ENCODE results near the gene ZNF557. TPM values are rescaled to one million over a fixed set of nuclear protein-coding genes. Genes with fewer than 3 reads are reported as not detected.
A peak's percentile ranks its signal among the peaks of the same experiment; 100 is the strongest.
"Not testable (repeated sequence)": the region's sequence is repeated elsewhere in the genome, so short reads cannot be mapped to it uniquely, and the experiment has no call there.

ZNF557 gene
- total RNA-seq (2022) (6.3 and 7.8 TPM in 2 replicates), Bru-seq, nascent RNA (percentile 67 among the genes with signal in this experiment), BruChase-seq, experiment 1, labeled RNA remaining after a 6-hour chase (percentile 65 among the genes with signal in this experiment), BruChase-seq, experiment 2, labeled RNA remaining after a 2-hour chase (percentile 70 among the genes with signal in this experiment)
- long read RNA-seq, full-length matches to known transcripts, result 6 of 10 reads
- long read RNA-seq, partial matches to known transcripts, result 0 of 10 reads
- long read RNA-seq, other reads (novel, unspliced or antisense), result 4 of 10 reads

GRCh38 chr19:7069042-7069903 lies at the start of gene ZNF557:
Gene ZNF557, plus strand, starts transcription at chr19:7069703. Its CDS starts 5,372 bp downstream, at chr19:7075075.
- CTCF ChIA-PET, result interaction anchor here (0.5 to 0.7 kb wide), 3 partner anchors 28 to 291 kb away, joined by 3 to 5 read pairs (median 3); no protein-coding TSS in a partner anchor
- DNase-seq, result peak; percentile 96
- Mint-ChIP-seq H3K4me3 (ENCODE audit: low read depth, unreplicated experiment) (peak within 1 kb of the TSS; percentile 92), H3K27me3 (ENCODE audit: unreplicated experiment) (no peaks in the 10 kb centered on the region), H3K9me3 (ENCODE audit: low read depth, unreplicated experiment) (peaks cover 7% of the 10 kb centered on the region), H3K36me3 (ENCODE audit: insufficient read depth, unreplicated experiment) (peaks cover 43% of the 10 kb centered on the region), H3K4me1 (ENCODE audit: low read depth, unreplicated experiment) (no peaks in the 10 kb centered on the region), H3K27ac (ENCODE audit: unreplicated experiment) (peak within 1 kb of the TSS; percentile 17)
- no TSS peak for BruUV-seq (replicated peaks)
- no peak for TF ChIP-seq CTCF (IDR thresholded peaks at IDR 0.05; ENCODE audit: unreplicated experiment)
- intact Hi-C loops (cut with micrococcal nuclease; ENCODE audit: unreplicated experiment), result no loop called here

GRCh38 chr19:7021331-7021730 lies 48.2 kb upstream of the ZNF557 start, which contains the start of gene MBD3L2B:
Gene MBD3L2B, minus strand, starts transcription at chr19:7021431. Its CDS starts 34 bp downstream, at chr19:7021397.
- DNase-seq; H3K9me3 Mint-ChIP-seq (ENCODE audit: low read depth, unreplicated experiment); CTCF ChIA-PET; intact Hi-C loops (cut with micrococcal nuclease; ENCODE audit: unreplicated experiment); BruUV-seq (replicated peaks); H3K27me3 Mint-ChIP-seq (ENCODE audit: unreplicated experiment); H3K27ac Mint-ChIP-seq (ENCODE audit: unreplicated experiment); H3K4me1 Mint-ChIP-seq (ENCODE audit: low read depth, unreplicated experiment); H3K4me3 Mint-ChIP-seq (ENCODE audit: low read depth, unreplicated experiment); H3K36me3 Mint-ChIP-seq (ENCODE audit: insufficient read depth, unreplicated experiment): not testable (repeated sequence)

- CTCF ChIA-PET; H3K27ac Mint-ChIP-seq (ENCODE audit: unreplicated experiment); H3K9me3 Mint-ChIP-seq (ENCODE audit: low read depth, unreplicated experiment); H3K36me3 Mint-ChIP-seq (ENCODE audit: insufficient read depth, unreplicated experiment); BruUV-seq (replicated peaks); H3K27me3 Mint-ChIP-seq (ENCODE audit: unreplicated experiment); DNase-seq; H3K4me3 Mint-ChIP-seq (ENCODE audit: low read depth, unreplicated experiment); intact Hi-C loops (cut with micrococcal nuclease; ENCODE audit: unreplicated experiment); H3K4me1 Mint-ChIP-seq (ENCODE audit: low read depth, unreplicated experiment): not testable (repeated sequence)
Observed at GRCh38 chr19:7028790-7029189, 40.7 kb upstream of the ZNF557 start.

GRCh38 chr19:7030278-7030677 lies 39.2 kb upstream of the ZNF557 start, which contains the start of gene MBD3L5:
Gene MBD3L5, plus strand, starts transcription at chr19:7030578. Its CDS starts 34 bp downstream, at chr19:7030612.
- DNase-seq; H3K4me3 Mint-ChIP-seq (ENCODE audit: low read depth, unreplicated experiment); H3K36me3 Mint-ChIP-seq (ENCODE audit: insufficient read depth, unreplicated experiment); H3K4me1 Mint-ChIP-seq (ENCODE audit: low read depth, unreplicated experiment); CTCF ChIA-PET; BruUV-seq (replicated peaks); H3K27ac Mint-ChIP-seq (ENCODE audit: unreplicated experiment); H3K27me3 Mint-ChIP-seq (ENCODE audit: unreplicated experiment); intact Hi-C loops (cut with micrococcal nuclease; ENCODE audit: unreplicated experiment); H3K9me3 Mint-ChIP-seq (ENCODE audit: low read depth, unreplicated experiment): not testable (repeated sequence)

- CTCF ChIA-PET; H3K27me3 Mint-ChIP-seq (ENCODE audit: unreplicated experiment); BruUV-seq (replicated peaks); DNase-seq; H3K27ac Mint-ChIP-seq (ENCODE audit: unreplicated experiment); H3K9me3 Mint-ChIP-seq (ENCODE audit: low read depth, unreplicated experiment); H3K4me1 Mint-ChIP-seq (ENCODE audit: low read depth, unreplicated experiment); H3K4me3 Mint-ChIP-seq (ENCODE audit: low read depth, unreplicated experiment); intact Hi-C loops (cut with micrococcal nuclease; ENCODE audit: unreplicated experiment); H3K36me3 Mint-ChIP-seq (ENCODE audit: insufficient read depth, unreplicated experiment): not testable (repeated sequence)
Observed at GRCh38 chr19:7040079-7040478, 29.4 kb upstream of the ZNF557 start, which contains the start of gene MBD3L4. Gene MBD3L4, minus strand, starts transcription at chr19:7040179. Its CDS starts 35 bp downstream, at chr19:7040144.

- H3K27ac Mint-ChIP-seq (ENCODE audit: unreplicated experiment); H3K36me3 Mint-ChIP-seq (ENCODE audit: insufficient read depth, unreplicated experiment); H3K4me1 Mint-ChIP-seq (ENCODE audit: low read depth, unreplicated experiment); H3K9me3 Mint-ChIP-seq (ENCODE audit: low read depth, unreplicated experiment); intact Hi-C loops (cut with micrococcal nuclease; ENCODE audit: unreplicated experiment); H3K4me3 Mint-ChIP-seq (ENCODE audit: low read depth, unreplicated experiment); H3K27me3 Mint-ChIP-seq (ENCODE audit: unreplicated experiment); BruUV-seq (replicated peaks); CTCF ChIA-PET; DNase-seq: not testable (repeated sequence)
Observed at GRCh38 chr19:7041563-7041962, 27.9 kb upstream of the ZNF557 start.

- H3K27me3 Mint-ChIP-seq (ENCODE audit: unreplicated experiment); H3K36me3 Mint-ChIP-seq (ENCODE audit: insufficient read depth, unreplicated experiment); BruUV-seq (replicated peaks); DNase-seq; CTCF ChIA-PET; intact Hi-C loops (cut with micrococcal nuclease; ENCODE audit: unreplicated experiment); H3K9me3 Mint-ChIP-seq (ENCODE audit: low read depth, unreplicated experiment); H3K4me3 Mint-ChIP-seq (ENCODE audit: low read depth, unreplicated experiment); H3K27ac Mint-ChIP-seq (ENCODE audit: unreplicated experiment); H3K4me1 Mint-ChIP-seq (ENCODE audit: low read depth, unreplicated experiment): not testable (repeated sequence)
Observed at GRCh38 chr19:7049021-7049420, 20.5 kb upstream of the ZNF557 start, which contains the start of gene MBD3L2. Gene MBD3L2, plus strand, starts transcription at chr19:7049321. Its CDS starts 53 bp downstream, at chr19:7049374.

- H3K36me3 Mint-ChIP-seq (ENCODE audit: insufficient read depth, unreplicated experiment); H3K4me1 Mint-ChIP-seq (ENCODE audit: low read depth, unreplicated experiment); DNase-seq; H3K27ac Mint-ChIP-seq (ENCODE audit: unreplicated experiment); intact Hi-C loops (cut with micrococcal nuclease; ENCODE audit: unreplicated experiment); CTCF ChIA-PET; BruUV-seq (replicated peaks); H3K9me3 Mint-ChIP-seq (ENCODE audit: low read depth, unreplicated experiment); H3K4me3 Mint-ChIP-seq (ENCODE audit: low read depth, unreplicated experiment); H3K27me3 Mint-ChIP-seq (ENCODE audit: unreplicated experiment): not testable (repeated sequence)
Observed at GRCh38 chr19:7051421-7051820, 18.1 kb upstream of the ZNF557 start.

GRCh38 chr19:7052896-7053295 lies 16.6 kb upstream of the ZNF557 start:
- H3K36me3 Mint-ChIP-seq (ENCODE audit: insufficient read depth, unreplicated experiment); CTCF ChIA-PET; H3K27ac Mint-ChIP-seq (ENCODE audit: unreplicated experiment); intact Hi-C loops (cut with micrococcal nuclease; ENCODE audit: unreplicated experiment); H3K9me3 Mint-ChIP-seq (ENCODE audit: low read depth, unreplicated experiment); H3K27me3 Mint-ChIP-seq (ENCODE audit: unreplicated experiment); DNase-seq; H3K4me3 Mint-ChIP-seq (ENCODE audit: low read depth, unreplicated experiment); BruUV-seq (replicated peaks); H3K4me1 Mint-ChIP-seq (ENCODE audit: low read depth, unreplicated experiment): not testable (repeated sequence)

Measured in Calu3 (cell line).